Activated T-cell treated with anti-CD3 and anti-CD28 coated beads for 48 hours (primary cell): Measurements from ENCODE around the gene MAP3K6.
A peak's percentile ranks its signal among the peaks of the same experiment; 100 is the strongest.

Experiments
- DNase-seq: peaks from one replicate; pipeline ENCODE4 v3.0.0-alpha.2; 2020; ENCODE audit warnings: low read depth

The MAP3K6 gene

GRCh38 chr1:27355683-27356082 lies 11.1 kb downstream of the MAP3K6 start:
- no peak for DNase-seq

GRCh38 chr1:27353629-27354028 lies 13.1 kb downstream of the MAP3K6 start:
- no peak for DNase-seq

GRCh38 chr1:27353166-27353565 lies 13.6 kb downstream of the MAP3K6 start:
- no peak for DNase-seq

- DNase-seq: no peak
Observed at GRCh38 chr1:27351541-27352107, 15.1 kb downstream of the MAP3K6 start.

GRCh38 chr1:27350663-27351540 lies 15.9 kb downstream of the MAP3K6 start:
- no peak for DNase-seq

GRCh38 chr1:27349784-27350662 lies 16.7 kb downstream of the MAP3K6 start:
- DNase-seq: no peak

GRCh38 chr1:27348861-27349783 lies 17.6 kb downstream of the MAP3K6 start:
- no peak for DNase-seq

- DNase-seq: no peak
Observed at GRCh38 chr1:27346991-27347624, 19.7 kb downstream of the MAP3K6 start.

- no peak for DNase-seq
Observed at GRCh38 chr1:27346357-27346756, 20.4 kb downstream of the MAP3K6 start.

GRCh38 chr1:27345272-27345671 lies 21.5 kb downstream of the MAP3K6 start:
- no peak for DNase-seq

GRCh38 chr1:27343639-27344025 lies 23.1 kb downstream of the MAP3K6 start:
- no peak for DNase-seq

- peak; percentile 45 for DNase-seq
Observed at GRCh38 chr1:27342778-27343638, 23.8 kb downstream of the MAP3K6 start.

GRCh38 chr1:27342391-27342777 lies 24.4 kb downstream of the MAP3K6 start:
- DNase-seq: no peak

GRCh38 chr1:27341525-27342252 lies 25.1 kb downstream of the MAP3K6 start, which contains the start of gene SYTL1:
SYTL1 (plus strand) TSS chr1:27342022; CDS start chr1:27345335, 3,313 bp downstream.
- peak; percentile 59 for DNase-seq

- DNase-seq: no peak
Observed at GRCh38 chr1:27339213-27339612, 27.5 kb downstream of the MAP3K6 start.

GRCh38 chr1:27338751-27339150 lies 28.0 kb downstream of the MAP3K6 start:
- DNase-seq: no peak

GRCh38 chr1:27336756-27337155 lies 30.0 kb downstream of the MAP3K6 start:
- no peak for DNase-seq

GRCh38 chr1:27335506-27336422 lies 31.0 kb downstream of the MAP3K6 start:
- DNase-seq: no peak
